ENCODE measurements around the gene DCDC2B.

DNA sequence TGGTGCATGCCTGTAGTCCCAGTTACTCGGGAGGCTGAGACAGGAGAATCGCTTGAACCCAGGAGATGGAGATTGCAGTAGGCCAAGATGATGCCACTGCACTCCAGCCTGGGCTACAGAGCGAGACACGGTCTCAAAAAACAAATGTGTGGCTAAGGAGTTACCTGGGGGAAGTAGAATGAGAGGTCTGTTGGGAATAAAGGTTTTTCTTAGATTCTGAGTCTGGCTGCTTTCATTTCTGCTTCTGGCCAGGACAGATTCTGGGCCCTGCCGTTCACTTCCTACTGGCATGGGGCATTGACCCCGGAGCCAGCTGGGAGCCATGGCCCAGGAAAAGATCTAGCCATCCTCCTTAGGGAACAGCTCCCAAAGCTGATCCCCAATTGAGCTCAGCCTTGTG lies 420 bp upstream of the DCDC2B start:
- TF ChIP-seq EZH2 (IDR thresholded peaks at IDR 0.05; ENCODE audit: low read depth, unreplicated experiment) = no peak
- TF ChIP-seq, protein P1, sequence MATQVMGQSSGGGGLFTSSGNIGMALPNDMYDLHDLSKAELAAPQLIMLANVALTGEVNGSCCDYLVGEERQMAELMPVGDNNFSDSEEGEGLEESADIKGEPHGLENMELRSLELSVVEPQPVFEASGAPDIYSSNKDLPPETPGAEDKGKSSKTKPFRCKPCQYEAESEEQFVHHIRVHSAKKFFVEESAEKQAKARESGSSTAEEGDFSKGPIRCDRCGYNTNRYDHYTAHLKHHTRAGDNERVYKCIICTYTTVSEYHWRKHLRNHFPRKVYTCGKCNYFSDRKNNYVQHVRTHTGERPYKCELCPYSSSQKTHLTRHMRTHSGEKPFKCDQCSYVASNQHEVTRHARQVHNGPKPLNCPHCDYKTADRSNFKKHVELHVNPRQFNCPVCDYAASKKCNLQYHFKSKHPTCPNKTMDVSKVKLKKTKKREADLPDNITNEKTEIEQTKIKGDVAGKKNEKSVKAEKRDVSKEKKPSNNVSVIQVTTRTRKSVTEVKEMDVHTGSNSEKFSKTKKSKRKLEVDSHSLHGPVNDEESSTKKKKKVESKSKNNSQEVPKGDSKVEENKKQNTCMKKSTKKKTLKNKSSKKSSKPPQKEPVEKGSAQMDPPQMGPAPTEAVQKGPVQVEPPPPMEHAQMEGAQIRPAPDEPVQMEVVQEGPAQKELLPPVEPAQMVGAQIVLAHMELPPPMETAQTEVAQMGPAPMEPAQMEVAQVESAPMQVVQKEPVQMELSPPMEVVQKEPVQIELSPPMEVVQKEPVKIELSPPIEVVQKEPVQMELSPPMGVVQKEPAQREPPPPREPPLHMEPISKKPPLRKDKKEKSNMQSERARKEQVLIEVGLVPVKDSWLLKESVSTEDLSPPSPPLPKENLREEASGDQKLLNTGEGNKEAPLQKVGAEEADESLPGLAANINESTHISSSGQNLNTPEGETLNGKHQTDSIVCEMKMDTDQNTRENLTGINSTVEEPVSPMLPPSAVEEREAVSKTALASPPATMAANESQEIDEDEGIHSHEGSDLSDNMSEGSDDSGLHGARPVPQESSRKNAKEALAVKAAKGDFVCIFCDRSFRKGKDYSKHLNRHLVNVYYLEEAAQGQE (IDR thresholded peaks at IDR 0.05; ENCODE audit: unreplicated experiment) = no peak

Data from GM23338 (cell line).